Muscle layer of duodenum (tissue), 2 donors: Measurements from ENCODE around the gene MIX23.

Source experiments
- H3K27ac ChIP-seq: one replicate; pipeline ENCODE4 v1.7.0; 2013; ENCODE audit warnings: mild to moderate bottlenecking, low read length
- H3K27me3 ChIP-seq: one replicate; pipeline ENCODE4 v1.7.0; 2013; ENCODE audit warnings: low read depth, mild to moderate bottlenecking, control low read depth, low read length
- H3K36me3 ChIP-seq, 2 donors: one replicate each; pipeline ENCODE4 v1.7.0; 2013; ENCODE audit warnings: low read length in 2 of 2, control low read depth in 1 of 2, mild to moderate bottlenecking in 1 of 2; ENCODE audit not compliant: insufficient read depth in 2 of 2, control insufficient read depth in 1 of 2
- H3K4me1 ChIP-seq, 2 donors: one replicate each; pipeline ENCODE4 v1.7.0; 2013; ENCODE audit warnings: low read length in 2 of 2, mild to moderate bottlenecking in 2 of 2, control low read depth in 1 of 2, moderate library complexity in 1 of 2; ENCODE audit not compliant: insufficient read depth in 2 of 2, control insufficient read depth in 1 of 2
- H3K4me3 ChIP-seq, 2 donors: one replicate each; pipeline ENCODE4 v1.7.0; 2013; ENCODE audit warnings: low read length in 2 of 2, low read depth in 1 of 2, mild to moderate bottlenecking in 1 of 2
- H3K9me3 ChIP-seq, 2 donors: one replicate each; pipeline ENCODE4 v1.7.0; 2013; ENCODE audit warnings: low read length in 2 of 2, control low read depth in 1 of 2, mild to moderate bottlenecking in 1 of 2; ENCODE audit not compliant: control insufficient read depth in 1 of 2
- donor health status: healthy.

MIX23 gene

DNA sequence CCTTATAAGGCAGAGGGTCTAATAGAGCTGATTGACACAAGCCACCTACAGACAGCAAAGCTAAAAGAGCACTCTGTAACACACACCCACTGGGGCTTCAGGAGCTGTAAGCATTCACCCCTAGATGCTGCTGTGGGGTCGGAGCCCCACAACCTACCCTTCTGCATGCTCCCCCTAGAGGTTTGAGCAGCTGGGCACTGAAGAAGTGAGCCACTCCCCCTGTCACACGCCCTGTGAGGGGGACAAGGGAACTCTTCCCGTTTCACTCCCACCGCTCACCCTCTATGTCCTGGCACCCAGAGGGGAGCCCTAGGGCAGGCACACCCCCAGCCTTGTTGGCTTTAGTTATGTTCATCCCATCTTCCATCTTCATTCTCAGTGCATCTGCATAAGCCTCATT is 67.4 kb downstream of the MIX23 start:
- H3K4me3 ChIP-seq = no peak overlapping the region
- no peaks in the 10 kb centered on the region for H3K36me3 ChIP-seq
- H3K27me3 ChIP-seq = no peaks in the 10 kb centered on the region
- peaks cover 0 to 3% of the 10 kb centered on the region in 2 donors for H3K4me1 ChIP-seq
- no peak overlapping the region for H3K27ac ChIP-seq
- peaks cover 5 to 7% of the 10 kb centered on the region in 2 donors for H3K9me3 ChIP-seq

DNA sequence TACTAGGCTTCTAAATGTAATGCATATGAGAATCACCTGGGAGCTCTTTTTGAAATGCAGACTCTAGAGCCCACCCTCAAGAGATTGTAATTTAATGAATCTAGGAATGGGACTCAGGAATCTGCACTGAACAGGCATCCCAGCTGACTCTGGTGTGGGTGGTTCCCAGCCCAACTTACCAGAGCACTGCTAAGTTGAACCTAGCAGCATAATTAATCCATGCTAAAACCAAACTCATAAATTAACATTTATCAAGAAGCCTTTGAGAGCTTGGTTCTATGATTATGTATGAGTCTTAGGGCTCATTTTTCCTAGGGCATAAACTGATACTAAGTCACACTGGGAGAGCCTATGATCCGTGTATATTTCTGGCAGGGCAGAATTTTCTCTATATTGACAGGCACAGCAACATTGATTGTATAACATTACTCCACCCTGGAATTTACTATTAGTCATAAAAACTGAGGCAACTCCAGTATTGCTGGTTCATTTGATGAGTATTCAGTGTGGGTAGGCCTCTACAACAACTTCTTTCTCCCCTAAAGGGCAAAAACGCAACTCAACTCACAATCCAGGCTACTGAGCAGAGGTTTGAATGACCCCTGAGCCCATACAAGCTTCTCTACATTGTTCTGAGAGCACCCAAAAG is 68.7 kb downstream of the MIX23 start:
- H3K4me3 ChIP-seq = no peak overlapping the region
- peaks cover 0 to 3% of the 10 kb centered on the region in 2 donors for H3K4me1 ChIP-seq
- H3K27ac ChIP-seq = no peak overlapping the region
- H3K36me3 ChIP-seq = no peaks in the 10 kb centered on the region
- peaks cover 0 to 2% of the 10 kb centered on the region in 2 donors for H3K9me3 ChIP-seq
- H3K27me3 ChIP-seq = no peaks in the 10 kb centered on the region

DNA sequence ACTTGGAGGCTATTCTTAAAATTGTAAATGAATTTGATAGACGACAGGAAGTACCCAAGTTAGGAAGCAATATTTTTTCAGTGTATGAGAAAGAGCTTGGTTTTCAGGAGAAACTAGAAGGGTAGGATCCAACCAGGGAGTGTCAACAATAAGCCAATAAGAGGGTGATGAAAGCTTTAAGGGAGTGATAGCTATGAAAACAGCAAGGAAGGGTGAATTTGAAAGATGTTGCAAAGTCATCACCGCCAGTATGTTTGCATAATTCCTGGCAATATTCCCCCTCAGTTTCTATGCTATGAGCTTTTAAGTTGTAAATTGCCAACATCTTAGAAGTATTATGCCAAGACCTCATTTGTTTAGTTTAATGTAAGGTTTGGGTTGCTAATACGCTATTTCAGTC is 69.8 kb downstream of the MIX23 start:
- no peaks in the 10 kb centered on the region for H3K36me3 ChIP-seq
- peaks cover 0 to 3% of the 10 kb centered on the region in 2 donors for H3K4me1 ChIP-seq
- no peaks in the 10 kb centered on the region for H3K27me3 ChIP-seq
- H3K27ac ChIP-seq = no peak overlapping the region
- no peak overlapping the region for H3K4me3 ChIP-seq
- no peaks in the 10 kb centered on the region for H3K9me3 ChIP-seq

DNA sequence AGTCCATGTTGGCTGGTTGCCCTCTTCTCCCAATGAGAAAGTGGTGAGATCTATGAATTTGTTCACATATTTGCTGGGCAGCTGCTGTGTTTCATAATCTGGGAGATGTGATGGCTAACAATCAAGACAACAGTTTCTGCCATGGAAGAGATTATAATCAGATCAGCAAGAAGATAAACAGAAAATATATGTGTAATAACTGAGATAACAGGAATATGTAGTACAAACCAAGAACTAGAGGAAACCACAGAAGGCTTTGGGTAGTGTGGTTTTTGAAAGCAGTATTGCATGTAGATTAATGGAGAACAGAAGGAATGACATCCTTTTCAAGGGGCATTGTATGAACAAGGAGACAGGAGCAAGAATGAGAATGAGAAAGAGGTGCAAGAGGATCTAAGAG is 70.2 kb downstream of the MIX23 start:
- no peaks in the 10 kb centered on the region for H3K9me3 ChIP-seq
- H3K27ac ChIP-seq = no peak overlapping the region
- peaks cover 0 to 3% of the 10 kb centered on the region in 2 donors for H3K4me1 ChIP-seq
- no peaks in the 10 kb centered on the region for H3K27me3 ChIP-seq
- no peaks in the 10 kb centered on the region for H3K36me3 ChIP-seq
- H3K4me3 ChIP-seq = no peak overlapping the region

DNA sequence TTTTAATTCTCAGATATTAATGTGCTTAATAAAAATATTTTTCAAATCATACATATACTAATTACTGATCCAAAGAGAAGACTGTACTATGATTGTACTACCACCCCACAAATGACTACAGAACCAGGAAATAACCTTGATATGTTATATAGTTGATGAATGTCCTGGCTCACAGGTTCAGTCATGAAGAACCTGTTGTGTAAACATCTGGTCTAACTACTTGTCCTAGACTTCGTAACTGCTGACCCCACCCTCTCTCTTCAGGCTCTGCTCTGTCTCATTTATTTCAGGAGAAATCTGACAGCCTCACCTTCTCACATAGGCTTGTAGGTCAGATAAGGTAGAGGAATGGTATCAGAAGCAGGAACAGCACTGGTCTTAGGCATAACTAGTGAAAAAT is 72.7 kb downstream of the MIX23 start:
- Histone ChIP-seq H3K36me3 (no peaks in the 10 kb centered on the region), H3K27me3 (no peaks in the 10 kb centered on the region), H3K4me1 (peaks cover 0 to 3% of the 10 kb centered on the region in 2 donors), H3K4me3 (no peak overlapping the region), H3K27ac (peak overlapping the region; percentile 2), H3K9me3 (no peaks in the 10 kb centered on the region)
